Activated CD8-positive, alpha-beta T cell treated with anti-CD3 and anti-CD28 coated beads, Interleukin-2, amount 10 ng/mL, durations not matched to agents 7 days and 5 days (primary cell): ENCODE results near the gene HOXB4. TPM values are rescaled to one million over a fixed set of nuclear protein-coding genes. Genes with fewer than 3 reads are reported as not detected.
A peak's percentile ranks its signal among the peaks of the same experiment; 100 is the strongest.

Source experiments
- ATAC-seq: fragments of 150-1000 bp; cut with Tn5 transposase; one replicate; pipeline ENCODE4 v1.10.0; 2021; ENCODE audit warnings: moderate library complexity
- CTCF ChIA-PET: fragments of 350-600 bp; sonication (Branson Sonifier 250); formaldehyde crosslinking; loops from one replicate; lab custom pipeline; 2021; ENCODE audit warnings: antibody characterized with exemption; lab: Charles Lee
- POLR2A ChIA-PET: fragments of 350-600 bp; sonication (Branson Sonifier 250); formaldehyde crosslinking; loops from one replicate; lab custom pipeline; 2021; ENCODE audit warnings: antibody characterized with exemption; lab: Charles Lee
- DNase-seq: peaks from one replicate; pipeline ENCODE4 v3.0.0-alpha.2; 2020
- H3K27ac Mint-ChIP-seq: one replicate; pipeline ENCODE4 v1.8.0; 2021; ENCODE audit warnings: mild to moderate bottlenecking, mixed read lengths
- H3K27me3 Mint-ChIP-seq: one replicate; pipeline ENCODE4 v1.8.0; 2021; ENCODE audit warnings: low read depth, mixed read lengths
- H3K36me3 Mint-ChIP-seq: one replicate; pipeline ENCODE4 v1.8.0; 2021; ENCODE audit warnings: low read depth, mixed read lengths
- H3K4me1 Mint-ChIP-seq: one replicate; pipeline ENCODE4 v1.8.0; 2021; ENCODE audit warnings: low read depth, mixed read lengths
- H3K4me3 Mint-ChIP-seq: one replicate; pipeline ENCODE4 v1.8.0; 2021; ENCODE audit warnings: mild to moderate bottlenecking, mixed read lengths
- H3K9me3 Mint-ChIP-seq: one replicate; pipeline ENCODE4 v1.8.0; 2022; ENCODE audit warnings: mixed read lengths; ENCODE audit not compliant: insufficient read depth
- total RNA-seq, 2 experiments: library from RNA; stranded (reverse); gene quantifications; one replicate each; pipeline ENCODE4 v1.2.3, GENCODE V29; 2021

Gene HOXB4
- total RNA-seq, 2 experiments from 2014 or later = 5.7 to 6.1 TPM

GRCh38 chr17:48605991-48606891 is 28.1 kb upstream of the HOXB4 start:
- peaks cover 41% of the 10 kb centered on the region for H3K4me1 Mint-ChIP-seq
- DNase-seq (no peak), ATAC-seq (no peak)
- H3K27me3 Mint-ChIP-seq = peaks cover 69% of the 10 kb centered on the region
- H3K4me3 Mint-ChIP-seq = no peak overlapping the region
- peaks cover 3% of the 10 kb centered on the region for H3K36me3 Mint-ChIP-seq
- no peaks in the 10 kb centered on the region for H3K9me3 Mint-ChIP-seq
- no peak overlapping the region for H3K27ac Mint-ChIP-seq
- POLR2A ChIA-PET = no interaction called here
- CTCF ChIA-PET = interaction anchor here (0.9 to 4.4 kb wide), 4 partner anchors 8 to 270 kb away, joined by 3 to 32 read pairs (median 5); partner anchors contain the start of gene HOXB5

- Mint-ChIP-seq H3K27ac (no peak overlapping the region), H3K4me3 (no peak overlapping the region), H3K9me3 (no peaks in the 10 kb centered on the region), H3K4me1 (peaks cover 37% of the 10 kb centered on the region), H3K36me3 (no peaks in the 10 kb centered on the region), H3K27me3 (peaks cover 71% of the 10 kb centered on the region)
- no peak for DNase-seq
- CTCF ChIA-PET = interaction anchor here (1.6 kb wide), 1 partner anchor 9 kb away, joined by 5 read pairs; no protein-coding TSS in a partner anchor
- POLR2A ChIA-PET = no interaction called here
- ATAC-seq = no peak
These were observed 27.3 kb upstream of the HOXB4 start for GRCh38 chr17:48605409-48605919.

GRCh38 chr17:48604770-48605329 is 26.7 kb upstream of the HOXB4 start, which contains the start of gene HOXB6:
Gene HOXB6, minus strand, starts transcription at chr17:48604986. Its CDS starts 6,836 bp downstream, at chr17:48598150.
- ChIA-PET CTCF (interaction anchor here (1.1 to 1.6 kb wide), 2 partner anchors 9 to 226 kb away, joined by 3 to 5 read pairs; no protein-coding TSS in a partner anchor), POLR2A (interaction anchor here (0.7 kb wide), 1 partner anchor 12 kb away, joined by 3 read pairs; no protein-coding TSS in a partner anchor)
- Mint-ChIP-seq H3K27me3 (peaks cover 77% of the 10 kb centered on the region), H3K9me3 (no peaks in the 10 kb centered on the region), H3K27ac (no peak within 1 kb of the TSS), H3K36me3 (no peaks in the 10 kb centered on the region), H3K4me3 (no peak within 1 kb of the TSS), H3K4me1 (peaks cover 37% of the 10 kb centered on the region)
- DNase-seq (no peak), ATAC-seq (no peak)

DNA sequence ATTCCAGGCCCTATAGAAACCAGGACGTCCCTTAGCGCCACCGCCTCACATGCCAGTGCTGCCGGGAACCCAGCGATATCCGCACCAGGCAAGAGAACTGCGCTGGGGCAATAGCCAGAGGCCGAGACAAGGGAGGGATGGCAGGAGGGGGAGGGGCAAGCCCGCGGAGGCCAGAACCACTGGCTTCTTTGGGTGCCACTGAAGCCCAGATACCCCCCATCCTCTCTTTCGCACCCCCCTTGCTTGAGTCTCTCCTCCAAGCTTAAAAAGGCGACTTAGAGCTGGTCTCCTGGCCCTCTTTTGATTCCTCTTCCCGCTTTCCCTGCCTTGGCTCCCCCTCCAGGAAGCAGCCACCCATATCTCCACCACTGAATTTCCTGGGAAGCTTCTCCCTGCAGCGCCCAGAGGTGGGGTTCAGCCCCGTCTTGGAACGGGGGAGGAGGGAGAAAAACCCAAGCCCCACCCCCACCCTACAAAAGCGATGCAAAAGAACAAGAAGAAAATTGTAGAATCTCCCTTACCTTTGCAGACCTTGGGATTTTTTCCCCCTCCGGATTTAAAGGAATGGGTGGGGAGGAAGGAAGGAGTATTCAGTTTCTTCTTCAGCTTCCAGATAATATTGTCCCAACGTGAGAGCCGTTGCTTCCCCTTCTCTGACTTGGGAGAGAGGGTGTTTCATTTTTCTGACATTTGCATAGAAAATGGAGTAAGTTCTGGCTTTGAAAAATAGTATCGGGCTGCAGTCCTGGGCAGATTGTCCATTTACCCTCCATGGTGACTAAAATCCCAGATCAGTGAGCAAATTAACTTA is 26.0 kb upstream of the HOXB4 start:
- Mint-ChIP-seq H3K27me3 (peaks cover 80% of the 10 kb centered on the region), H3K36me3 (no peaks in the 10 kb centered on the region), H3K4me3 (no peak overlapping the region), H3K9me3 (no peaks in the 10 kb centered on the region), H3K4me1 (peaks cover 37% of the 10 kb centered on the region), H3K27ac (no peak overlapping the region)
- ChIA-PET POLR2A (interaction anchor here (0.6 to 0.7 kb wide), 2 partner anchors 12 to 577 kb away, joined by 3 read pairs; no protein-coding TSS in a partner anchor), CTCF (interaction anchor here (1.1 kb wide), 1 partner anchor 226 kb away, joined by 3 read pairs; no protein-coding TSS in a partner anchor)
- DNase-seq (no peak), ATAC-seq (no peak)

GRCh38 chr17:48601539-48602425 is 23.6 kb upstream of the HOXB4 start:
- Mint-ChIP-seq H3K27me3 (peaks cover 84% of the 10 kb centered on the region), H3K27ac (no peak overlapping the region), H3K4me1 (peaks cover 52% of the 10 kb centered on the region), H3K36me3 (no peaks in the 10 kb centered on the region), H3K9me3 (no peaks in the 10 kb centered on the region), H3K4me3 (peak overlapping the region; percentile 34)
- ATAC-seq = no peak
- no peak for DNase-seq
- POLR2A ChIA-PET = interaction anchor here (0.5 kb wide), 1 partner anchor 374 kb away, joined by 3 read pairs; no protein-coding TSS in a partner anchor
- CTCF ChIA-PET = interaction anchor here (0.7 to 2.3 kb wide), 13 partner anchors 8 to 584 kb away, joined by 3 to 8 read pairs (median 4); no protein-coding TSS in a partner anchor

DNA sequence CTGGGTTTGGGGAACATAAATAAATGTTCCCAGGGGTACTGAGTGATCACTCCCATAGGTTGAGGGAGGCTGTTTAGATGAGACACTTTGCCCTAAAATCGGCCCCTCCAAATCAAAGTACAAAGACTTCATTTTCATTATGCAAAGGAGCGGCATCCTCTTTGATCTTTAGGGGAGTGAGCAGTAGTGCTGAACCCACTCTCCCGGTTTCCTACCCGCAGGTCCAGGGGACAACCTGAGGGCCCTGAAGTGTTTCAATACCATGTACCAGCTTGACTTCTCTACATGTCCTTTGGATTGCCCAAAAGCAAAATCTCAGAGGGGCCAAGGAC is 23.0 kb upstream of the HOXB4 start:
- ATAC-seq (no peak), DNase-seq (no peak)
- no peaks in the 10 kb centered on the region for H3K9me3 Mint-ChIP-seq
- H3K4me1 Mint-ChIP-seq = peaks cover 59% of the 10 kb centered on the region
- H3K27me3 Mint-ChIP-seq = peaks cover 86% of the 10 kb centered on the region
- no peak overlapping the region for H3K27ac Mint-ChIP-seq
- ChIA-PET POLR2A (interaction anchor here (0.5 kb wide), 1 partner anchor 374 kb away, joined by 3 read pairs; no protein-coding TSS in a partner anchor), CTCF (interaction anchor here (0.9 to 2.3 kb wide), 12 partner anchors 9 to 584 kb away, joined by 3 to 8 read pairs (median 4); no protein-coding TSS in a partner anchor)
- H3K36me3 Mint-ChIP-seq = no peaks in the 10 kb centered on the region
- H3K4me3 Mint-ChIP-seq = no peak overlapping the region

GRCh38 chr17:48600244-48601098 is 22.3 kb upstream of the HOXB4 start:
- H3K4me1 Mint-ChIP-seq = peaks cover 59% of the 10 kb centered on the region
- H3K27ac Mint-ChIP-seq = no peak overlapping the region
- ChIA-PET CTCF (interaction anchor here (0.9 to 2.3 kb wide), 11 partner anchors 8 to 583 kb away, joined by 3 to 8 read pairs (median 4); no protein-coding TSS in a partner anchor), POLR2A (interaction anchor here (0.5 kb wide), 1 partner anchor 373 kb away, joined by 3 read pairs; no protein-coding TSS in a partner anchor)
- peaks cover 89% of the 10 kb centered on the region for H3K27me3 Mint-ChIP-seq
- H3K36me3 Mint-ChIP-seq = no peaks in the 10 kb centered on the region
- H3K4me3 Mint-ChIP-seq = no peak overlapping the region
- DNase-seq = no peak
- no peaks in the 10 kb centered on the region for H3K9me3 Mint-ChIP-seq
- ATAC-seq = no peak

DNA sequence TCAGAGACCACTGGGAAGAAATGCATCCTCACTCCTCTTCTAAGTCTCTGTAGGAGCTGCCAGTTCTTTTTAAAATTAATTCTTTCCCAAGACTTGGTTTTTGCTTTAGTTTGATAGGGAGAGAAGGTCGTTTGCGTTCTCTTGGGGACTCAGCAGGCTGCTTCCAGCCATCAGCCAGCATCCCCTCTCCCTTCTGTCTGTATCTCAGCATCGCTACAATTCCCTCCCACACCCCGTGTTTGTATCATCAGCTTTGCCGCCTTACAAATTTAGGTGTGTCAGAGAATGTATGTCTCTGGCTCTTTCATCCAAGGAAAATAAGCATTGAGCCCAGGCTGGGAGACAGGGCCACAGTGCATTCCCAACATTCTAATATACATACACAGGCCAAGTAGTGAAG is 21.2 kb upstream of the HOXB4 start:
- H3K27ac Mint-ChIP-seq = no peak overlapping the region
- DNase-seq (no peak), ATAC-seq (no peak)
- no peaks in the 10 kb centered on the region for H3K36me3 Mint-ChIP-seq
- peaks cover 54% of the 10 kb centered on the region for H3K4me1 Mint-ChIP-seq
- ChIA-PET CTCF (interaction anchor here (1.5 to 1.9 kb wide), 2 partner anchors 10 to 11 kb away, joined by 4 read pairs; no protein-coding TSS in a partner anchor), POLR2A (no interaction called here)
- H3K9me3 Mint-ChIP-seq = no peaks in the 10 kb centered on the region
- no peak overlapping the region for H3K4me3 Mint-ChIP-seq
- peaks cover 86% of the 10 kb centered on the region for H3K27me3 Mint-ChIP-seq

- ChIA-PET POLR2A (no interaction called here), CTCF (interaction anchor here (1.1 to 1.9 kb wide), 4 partner anchors 10 to 291 kb away, joined by 3 to 4 read pairs (median 4); no protein-coding TSS in a partner anchor)
- ATAC-seq (no peak), DNase-seq (no peak)
- peak overlapping the region; percentile 71 for H3K4me3 Mint-ChIP-seq
- H3K27me3 Mint-ChIP-seq = peaks cover 83% of the 10 kb centered on the region
- no peaks in the 10 kb centered on the region for H3K9me3 Mint-ChIP-seq
- H3K36me3 Mint-ChIP-seq = no peaks in the 10 kb centered on the region
- H3K4me1 Mint-ChIP-seq = peaks cover 53% of the 10 kb centered on the region
- H3K27ac Mint-ChIP-seq = no peak overlapping the region
These were observed 20.6 kb upstream of the HOXB4 start for GRCh38 chr17:48598736-48599135.
